Amygdala (tissue), 56 donors: Measurements from ENCODE around the gene CDH5.
"Not testable (repeated sequence)": the region's sequence is repeated elsewhere in the genome, so short reads cannot be mapped to it uniquely, and the experiment has no call there.

ENCODE experiments used
- DNase-seq, 56 donors: peaks; one replicate each; lab custom pipeline; 2025; lab: John Stamatoyannopoulos, UW

The CDH5 gene

DNA sequence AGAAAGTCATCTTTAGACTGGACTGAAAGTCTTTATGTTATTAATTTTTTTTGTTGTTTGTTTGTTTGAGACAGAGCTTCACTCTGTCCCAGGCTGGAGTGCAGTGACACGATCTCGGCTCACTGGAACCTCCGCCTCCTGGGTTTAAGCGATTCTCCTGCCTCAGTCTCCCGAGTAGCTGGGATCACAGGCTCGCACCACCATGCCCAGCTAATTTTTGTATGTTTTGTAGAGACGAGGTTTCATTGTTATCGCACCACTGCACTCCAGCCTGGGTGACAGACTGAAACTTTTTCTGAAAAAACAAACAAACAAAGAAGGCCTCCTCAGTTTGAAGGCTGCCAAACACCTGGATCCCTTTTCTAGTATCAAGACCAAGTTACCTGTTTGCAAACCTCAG, 65.3 kb downstream of the CDH5 start:
- DNase-seq = no peak

DNA sequence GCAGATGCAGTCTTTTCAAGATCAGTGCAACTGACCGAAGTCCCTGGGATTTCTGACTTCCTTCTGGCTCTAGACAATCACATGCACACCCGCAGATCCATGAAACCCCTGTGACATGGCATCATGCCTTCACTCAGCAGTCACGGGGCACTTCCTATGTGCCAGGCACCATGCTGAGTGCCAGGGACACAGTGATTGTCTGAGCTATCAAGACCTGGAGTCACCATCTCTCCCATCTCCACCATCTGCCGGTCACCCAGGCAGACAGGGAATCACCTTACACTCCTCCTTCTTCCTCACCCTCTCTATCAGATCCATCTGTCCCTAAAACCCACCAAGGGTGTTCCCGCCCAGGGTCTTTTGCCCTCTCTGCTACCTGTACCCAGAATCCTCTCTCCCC, 65.9 kb downstream of the CDH5 start:
- no peak for DNase-seq

DNA sequence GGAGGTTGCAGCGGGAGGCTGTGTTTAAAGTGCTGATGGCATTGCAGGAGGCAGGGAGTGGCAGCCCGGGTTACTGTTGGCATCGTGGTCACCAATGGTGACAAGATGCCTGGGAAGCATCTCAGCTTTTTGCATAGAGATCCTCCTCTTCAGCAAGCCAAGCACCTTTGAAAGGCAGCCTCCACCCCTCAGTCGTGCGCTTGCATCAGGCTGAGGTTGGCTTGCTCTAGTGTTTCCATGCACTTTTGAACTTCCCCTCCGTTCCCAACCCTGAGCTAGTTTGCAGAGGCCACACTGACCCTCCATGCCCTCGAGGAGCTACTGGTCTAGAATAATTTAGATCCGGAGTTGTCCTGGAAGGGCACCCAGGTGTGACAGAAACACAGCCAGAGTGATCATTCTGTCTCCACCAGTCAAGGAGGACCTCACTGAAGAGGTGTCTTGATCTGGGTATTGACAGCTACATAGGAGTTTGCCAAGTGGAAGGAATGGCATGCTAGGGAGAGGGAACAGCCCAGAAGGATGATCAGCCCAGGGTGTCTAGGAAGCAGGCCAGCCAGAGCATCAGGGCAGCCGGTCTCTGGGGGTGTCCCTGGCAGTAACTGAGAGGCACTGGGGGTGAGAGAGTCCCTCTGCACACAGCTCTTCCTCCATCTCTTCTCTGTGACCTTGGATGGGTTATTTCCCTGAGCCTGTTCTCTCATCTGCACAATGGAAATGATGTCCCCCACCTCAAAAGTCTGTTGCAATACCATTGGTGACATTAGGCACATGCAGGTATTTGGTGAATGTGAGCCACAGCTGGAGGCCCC, 68.3 kb downstream of the CDH5 start:
- no peak for DNase-seq

GRCh38 chr16:66435896-66436295, 69.4 kb downstream of the CDH5 start:
- no peak for DNase-seq

GRCh38 chr16:66437391-66437945, 71.0 kb downstream of the CDH5 start:
- no peak for DNase-seq

DNA sequence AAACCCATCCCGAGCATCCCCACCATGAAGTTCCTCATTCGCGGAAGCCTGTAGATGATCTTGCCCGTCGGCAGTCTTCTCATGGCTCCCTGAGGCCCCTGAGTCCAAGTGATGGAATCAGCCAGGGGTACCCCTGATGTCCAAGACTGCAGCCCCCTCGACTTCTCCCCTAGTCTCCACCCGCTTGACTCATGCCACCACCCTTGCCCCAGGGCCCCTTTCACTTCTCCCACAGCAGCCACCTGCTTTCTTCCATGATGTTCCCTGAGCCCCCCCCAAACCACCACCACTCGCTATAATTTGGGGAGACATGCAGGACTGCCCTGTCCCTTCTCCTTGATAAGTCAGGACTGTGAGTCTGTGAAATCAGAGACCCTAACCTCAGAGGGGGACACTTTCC, 72.0 kb downstream of the CDH5 start:
- DNase-seq = no peak

GRCh38 chr16:66439051-66439730, 72.7 kb downstream of the CDH5 start:
- no peak for DNase-seq

DNA sequence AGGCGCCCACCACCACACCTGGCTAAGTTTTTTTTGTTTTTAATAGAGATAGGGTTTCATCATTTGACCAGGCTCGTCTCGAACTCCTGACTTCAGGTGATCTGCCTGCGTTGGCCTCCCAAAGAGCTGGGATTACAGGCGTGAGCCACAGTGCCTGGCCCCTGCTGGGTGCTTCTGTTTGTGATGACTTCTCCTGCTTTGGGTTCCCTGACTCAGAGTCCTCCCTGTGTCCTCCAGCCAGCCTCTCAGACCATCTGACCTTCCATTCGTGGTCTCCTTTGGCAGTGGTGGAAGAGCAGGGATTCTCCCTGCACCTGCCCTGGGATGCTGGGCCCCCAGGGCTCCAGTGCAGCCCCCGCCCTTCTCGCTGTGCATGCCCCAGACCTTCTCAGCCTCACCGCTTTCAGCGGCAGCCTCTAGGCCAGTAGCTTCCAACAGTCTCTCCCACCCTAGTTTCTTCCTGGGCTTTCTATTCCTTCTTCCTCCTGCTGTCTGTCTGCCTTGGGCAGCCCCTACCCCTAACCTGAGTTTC, 73.8 kb downstream of the CDH5 start:
- no peak for DNase-seq

DNA sequence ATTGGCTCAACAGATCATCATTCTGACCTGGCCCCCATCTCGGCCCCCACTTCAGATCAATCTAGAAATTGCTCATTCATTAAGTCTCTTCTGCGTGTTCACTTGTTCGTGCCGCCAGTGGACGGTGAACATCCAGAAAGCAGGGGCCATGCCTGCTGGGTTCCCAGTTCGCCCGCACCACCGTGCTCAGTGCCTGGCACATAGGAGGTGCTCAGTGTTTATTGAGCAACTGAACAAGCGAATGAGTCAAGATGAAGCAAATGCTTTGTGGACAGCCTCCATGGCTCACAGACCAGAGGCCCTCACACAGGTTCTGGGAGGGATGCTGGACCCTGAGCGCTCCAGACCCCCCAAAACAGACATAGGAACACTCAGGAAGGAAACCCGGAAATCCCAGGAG, 74.5 kb downstream of the CDH5 start:
- no peak for DNase-seq

DNA sequence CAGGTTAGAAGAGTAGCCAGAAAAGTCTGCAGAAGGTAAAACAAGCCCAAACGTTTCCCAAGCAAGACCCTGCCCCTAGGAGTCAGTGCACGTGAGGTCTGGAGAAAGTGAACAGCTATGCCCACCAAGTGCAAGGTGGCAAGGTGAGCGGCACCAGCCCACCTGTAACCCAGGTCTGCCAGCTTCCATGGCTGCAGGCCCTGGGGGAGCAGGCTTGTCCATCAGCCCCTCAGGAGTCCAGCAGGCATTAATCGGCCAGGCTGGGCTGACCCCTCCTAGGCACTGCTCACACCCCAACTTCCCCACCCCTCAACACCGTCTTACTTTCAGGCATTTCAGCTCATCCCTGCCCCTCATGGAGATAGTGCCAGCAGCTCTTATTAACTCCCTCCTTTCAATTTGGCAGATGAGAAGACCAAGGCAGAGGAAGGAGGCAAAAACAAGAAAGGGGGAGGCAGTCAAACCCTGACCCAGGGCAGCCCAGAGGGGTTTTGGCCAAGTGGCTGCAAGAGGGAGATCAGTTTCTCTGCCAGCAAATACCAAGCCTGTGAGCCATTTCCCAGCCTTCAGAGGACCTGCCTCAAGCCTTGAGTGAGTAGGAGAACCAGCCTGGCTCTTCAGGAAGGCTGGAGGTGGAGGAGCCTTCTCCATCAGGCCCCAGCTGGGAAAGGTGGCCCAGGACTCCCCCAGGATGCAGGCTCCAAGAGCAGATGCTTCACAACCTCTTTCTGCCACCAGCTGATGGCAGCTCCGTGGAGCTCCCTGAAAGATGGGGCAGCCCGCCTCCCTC, 75.3 kb downstream of the CDH5 start:
- DNase-seq = no peak

DNA sequence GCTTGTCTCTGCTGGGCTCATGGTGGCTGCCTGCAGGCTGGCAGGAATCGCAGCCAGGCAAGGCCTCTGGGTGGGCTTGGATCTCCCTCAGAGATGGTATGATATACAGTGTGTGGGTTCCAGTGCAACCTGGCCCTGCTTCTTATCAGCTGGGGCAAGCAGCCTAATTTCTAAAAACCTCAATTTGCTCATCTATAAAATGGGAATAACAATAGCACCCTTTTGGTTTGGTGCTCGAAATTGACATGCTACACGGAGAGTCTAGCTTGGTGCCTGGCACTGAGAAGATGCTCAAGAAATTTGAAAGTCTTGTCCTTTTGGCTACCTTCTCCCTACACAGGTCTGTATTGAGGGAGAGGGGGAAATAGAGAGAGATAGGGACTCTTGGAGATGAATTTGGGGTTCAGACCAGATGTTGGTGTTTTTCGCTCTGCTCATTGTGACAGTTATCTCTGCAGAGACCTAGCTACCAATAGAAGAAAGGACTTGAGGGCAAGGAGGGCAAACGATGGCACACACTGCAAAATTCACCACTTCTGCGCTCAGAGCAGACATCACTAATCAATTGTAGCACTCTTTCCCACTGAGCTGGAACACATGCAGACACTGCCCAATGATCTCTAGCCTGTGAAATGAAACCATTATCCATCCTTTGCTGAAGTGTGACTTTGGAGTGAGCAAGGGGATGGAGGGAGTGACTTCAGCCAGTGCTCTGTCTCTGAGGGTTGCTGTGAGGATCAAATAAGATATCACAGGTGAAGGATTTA, 76.2 kb downstream of the CDH5 start:
- DNase-seq = no peak

GRCh38 chr16:66443269-66443652, 76.8 kb downstream of the CDH5 start:
- no peak for DNase-seq

DNA sequence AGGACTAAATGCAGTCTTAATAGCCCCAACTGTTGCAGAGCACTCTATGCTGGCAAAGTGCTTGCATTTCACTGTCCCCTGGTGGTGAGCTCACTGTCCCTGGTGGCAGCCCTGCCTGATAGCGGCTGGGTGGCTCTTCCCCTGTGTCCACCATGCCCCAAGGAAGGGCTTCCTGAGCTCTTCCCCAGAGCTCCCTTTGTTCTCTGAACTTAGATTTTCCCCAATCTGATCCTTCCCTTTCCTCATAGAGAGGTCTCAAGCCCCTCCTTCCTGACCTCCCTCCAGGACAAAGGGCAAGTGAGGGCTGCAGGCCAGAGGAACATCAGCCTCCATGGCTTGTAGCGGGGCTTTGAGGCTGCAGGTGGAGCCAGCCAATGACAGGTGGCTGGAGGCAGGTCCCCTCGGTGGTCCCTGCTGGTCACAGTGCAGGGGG, 77.6 kb downstream of the CDH5 start:
- DNase-seq = no peak

GRCh38 chr16:66446737-66447136, 80.2 kb downstream of the CDH5 start:
- DNase-seq = no peak

GRCh38 chr16:66447491-66447890, 81.0 kb downstream of the CDH5 start:
- no peak for DNase-seq

DNA sequence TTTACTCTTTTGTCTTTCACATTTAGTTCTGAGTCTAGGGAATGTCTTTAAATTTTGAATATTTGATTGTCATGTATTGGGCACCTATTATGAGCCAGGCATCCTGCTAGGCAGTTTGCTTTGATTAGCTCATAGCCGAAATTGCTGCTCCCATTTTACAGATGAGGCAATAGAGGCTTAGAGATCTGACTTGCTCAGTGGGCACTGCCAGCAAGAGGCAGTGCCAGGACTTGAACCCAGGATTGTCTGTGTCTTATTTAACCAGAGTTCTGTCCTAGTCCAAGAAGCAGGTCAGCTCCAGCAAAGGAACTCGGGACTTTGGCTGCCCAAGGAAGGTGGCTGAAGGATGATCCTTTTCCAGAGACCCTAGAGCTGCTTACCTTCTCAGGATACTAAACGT, 85.1 kb downstream of the CDH5 start:
- no peak for DNase-seq

DNA sequence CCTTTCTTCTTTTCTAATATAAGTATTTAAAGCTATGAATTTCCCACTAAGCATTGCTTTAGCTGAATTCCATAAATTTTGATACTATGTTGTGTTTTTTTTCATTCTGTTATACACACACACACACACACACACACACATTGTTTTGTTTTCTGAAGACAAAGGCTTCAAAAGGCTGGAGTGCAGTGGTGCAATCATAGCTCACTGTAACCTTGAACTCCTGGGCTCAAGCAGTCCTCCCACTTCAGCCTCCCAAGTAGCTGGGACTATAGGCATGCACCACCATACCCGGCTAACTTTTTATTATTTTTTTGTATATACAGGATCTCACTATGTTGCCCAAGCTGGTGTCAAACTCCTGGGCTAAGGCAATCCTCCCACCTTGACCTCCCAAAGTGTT, 86.7 kb downstream of the CDH5 start:
- DNase-seq = not testable (repeated sequence)
